Fibroblast of lung (primary cell): ENCODE results near the gene HASPIN.

Experiments used
- CTCF ChIP-seq, 2 donors: IDR thresholded peaks in 1 of 2; conservative IDR thresholded peaks in 1 of 2; 1 replicate in 1 of 2; 2 replicates in 1 of 2; pipeline ENCODE4 v1.5.1; 2011 to 2012; ENCODE audit warnings: low read length in 2 of 2, control low read depth in 1 of 2, inconsistent platforms in 1 of 2, low read depth in 1 of 2, mild to moderate bottlenecking in 1 of 2
- EZH2 ChIP-seq: IDR thresholded peaks from 2 replicates; pipeline ENCODE4 v1.5.1; 2012; ENCODE audit warnings: low read length, control low read depth, mild to moderate bottlenecking; ENCODE audit errors: missing control alignments

GRCh38 chr17:3729881-3730280 lies 6.2 kb downstream of the HASPIN start:
- TF ChIP-seq CTCF (conservative IDR thresholded peaks at IDR 0.05 in 1 of 2, IDR thresholded peaks at IDR 0.05 in 1 of 2; ENCODE audit: low read depth in 1 of 2, low read length in 2 of 2), result no peak
- no peak for TF ChIP-seq EZH2
